OCI-LY3 (cell line): ENCODE data around the gene SNN.

Source experiments
- H2AFZ ChIP-seq: fragments of 200-600, 300-600 bp; shearing (Covaris generic); 2 replicates; pipeline ENCODE4 v1.6.0; 2014; ENCODE audit warnings: antibody characterized with exemption, low read depth, low read length
- H3K27ac ChIP-seq: fragments of 200-600, 300-600 bp; sonication (generic); 2 replicates; pipeline ENCODE4 v1.5.1; 2014; ENCODE audit warnings: mild to moderate bottlenecking, low read length, moderate library complexity, mixed read lengths
- H3K27me3 ChIP-seq: fragments of 200-600, 300-600 bp; sonication (generic); 2 replicates; pipeline ENCODE4 v1.6.1; 2014; ENCODE audit warnings: low read depth, low read length, mixed read lengths
- H3K36me3 ChIP-seq: fragments of 200-600, 300-600 bp; sonication (generic); replicated peaks from 2 replicates; pipeline ENCODE3; 2014; ENCODE audit warnings: low read depth, low read length, mixed read lengths
- H3K4me1 ChIP-seq: fragments of 300-600, 200-600 bp; sonication (generic); 2 replicates; pipeline ENCODE4 v1.6.1; 2014; ENCODE audit warnings: low read length, mixed read lengths
- H3K4me2 ChIP-seq: fragments of 200-600, 300-600 bp; sonication (generic); 2 replicates; pipeline ENCODE4 v1.6.1; 2014; ENCODE audit warnings: low read length, mixed read lengths
- H3K4me3 ChIP-seq: fragments of 300-600, 200-600 bp; sonication (generic); 2 replicates; pipeline ENCODE4 v1.5.1; 2014; ENCODE audit warnings: antibody characterized with exemption, mild to moderate bottlenecking, low read length, moderate library complexity
- H3K79me2 ChIP-seq: fragments of 300-600, 200-600 bp; shearing (Covaris generic); 2 replicates; pipeline ENCODE4 v1.6.1; 2014; ENCODE audit warnings: mild to moderate bottlenecking, low read length, mixed read lengths
- H3K9ac ChIP-seq: fragments of 300-600, 200-600 bp; shearing (Covaris generic); 2 replicates; pipeline ENCODE4 v1.6.0; 2014; ENCODE audit warnings: mild to moderate bottlenecking, low read length, moderate library complexity
- H3K9me3 ChIP-seq: fragments of 200-600, 300-600 bp; shearing (Covaris generic); 2 replicates; pipeline ENCODE4 v1.6.1; 2014; ENCODE audit warnings: low read length, mixed read lengths; ENCODE audit not compliant: insufficient read depth
- H4K20me1 ChIP-seq: fragments of 200-600, 300-600 bp; sonication (generic); 2 replicates; pipeline ENCODE4 v1.6.1; 2016; ENCODE audit warnings: low read length, mixed read lengths; ENCODE audit not compliant: insufficient read depth
- EZH2phosphoT487 ChIP-seq: fragments of 200-600 bp; shearing (Covaris generic); IDR thresholded peaks from 2 replicates; pipeline ENCODE4 v1.6.1; 2018; ENCODE audit warnings: antibody characterized with exemption, mixed run types, low read depth
- TF ChIP-seq, protein P1 (sequence below): fragments of 200-600, 300-600 bp; sonication (generic); IDR thresholded peaks from 2 replicates; pipeline ENCODE4 v1.5.1; 2014; ENCODE audit warnings: antibody characterized with exemption, low read length, low read depth

SNN gene

DNA sequence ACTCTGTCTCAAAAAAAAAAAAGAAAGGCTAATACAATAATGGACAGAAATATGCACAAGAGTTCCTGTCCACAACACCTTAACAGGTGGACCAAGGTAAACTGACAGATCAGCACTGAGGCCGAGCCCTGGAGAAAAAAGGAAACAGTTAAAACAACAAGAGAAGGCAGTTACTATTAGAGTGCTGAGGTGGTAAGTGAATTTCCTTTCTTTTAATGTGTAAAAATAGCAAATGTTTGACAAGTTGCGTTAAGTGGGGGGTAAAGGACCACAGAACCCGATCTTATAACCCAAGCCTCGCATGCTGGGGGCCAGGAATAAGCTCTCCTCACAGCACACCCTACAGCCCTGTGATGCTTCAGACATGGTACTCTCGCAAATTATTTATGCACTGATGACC lies 49.6 kb downstream of the SNN start:
- Histone ChIP-seq H3K36me3 (peaks cover 57% of the 10 kb centered on the region), H3K4me2 (no peak overlapping the region), H3K27me3 (no peaks in the 10 kb centered on the region), H3K4me3 (no peak overlapping the region), H3K79me2 (peaks cover 43% of the 10 kb centered on the region), H3K27ac (no peak overlapping the region), H2AFZ (no peak overlapping the region), H4K20me1 (peaks cover 31% of the 10 kb centered on the region), H3K4me1 (peaks cover 12% of the 10 kb centered on the region), H3K9ac (no peak overlapping the region), H3K9me3 (no peaks in the 10 kb centered on the region)
- TF ChIP-seq EZH2phosphoT487, result no peak
- TF ChIP-seq, protein P1, sequence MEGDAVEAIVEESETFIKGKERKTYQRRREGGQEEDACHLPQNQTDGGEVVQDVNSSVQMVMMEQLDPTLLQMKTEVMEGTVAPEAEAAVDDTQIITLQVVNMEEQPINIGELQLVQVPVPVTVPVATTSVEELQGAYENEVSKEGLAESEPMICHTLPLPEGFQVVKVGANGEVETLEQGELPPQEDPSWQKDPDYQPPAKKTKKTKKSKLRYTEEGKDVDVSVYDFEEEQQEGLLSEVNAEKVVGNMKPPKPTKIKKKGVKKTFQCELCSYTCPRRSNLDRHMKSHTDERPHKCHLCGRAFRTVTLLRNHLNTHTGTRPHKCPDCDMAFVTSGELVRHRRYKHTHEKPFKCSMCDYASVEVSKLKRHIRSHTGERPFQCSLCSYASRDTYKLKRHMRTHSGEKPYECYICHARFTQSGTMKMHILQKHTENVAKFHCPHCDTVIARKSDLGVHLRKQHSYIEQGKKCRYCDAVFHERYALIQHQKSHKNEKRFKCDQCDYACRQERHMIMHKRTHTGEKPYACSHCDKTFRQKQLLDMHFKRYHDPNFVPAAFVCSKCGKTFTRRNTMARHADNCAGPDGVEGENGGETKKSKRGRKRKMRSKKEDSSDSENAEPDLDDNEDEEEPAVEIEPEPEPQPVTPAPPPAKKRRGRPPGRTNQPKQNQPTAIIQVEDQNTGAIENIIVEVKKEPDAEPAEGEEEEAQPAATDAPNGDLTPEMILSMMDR, result no peak

DNA sequence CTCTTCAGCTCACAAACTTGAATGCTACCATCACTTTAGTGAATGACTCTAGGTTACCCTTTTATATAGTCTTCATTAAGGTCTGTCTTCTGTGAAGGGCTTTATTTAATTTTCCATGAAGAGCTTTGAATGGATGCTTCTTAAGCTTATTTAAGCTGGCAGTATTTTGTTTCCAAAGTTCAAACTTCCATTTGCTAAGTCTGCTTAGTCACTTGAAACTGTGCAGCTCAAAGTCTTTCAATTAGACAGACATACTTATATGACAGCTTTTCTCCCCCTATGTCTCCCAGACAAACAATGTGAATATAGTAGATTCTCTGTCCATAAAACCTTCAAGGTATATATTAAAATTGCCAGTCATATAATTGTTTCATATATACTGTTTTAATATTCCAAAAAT lies 50.9 kb downstream of the SNN start:
- Histone ChIP-seq H3K4me1 (peaks cover 12% of the 10 kb centered on the region), H3K79me2 (peaks cover 44% of the 10 kb centered on the region), H3K4me2 (no peak overlapping the region), H3K9me3 (no peaks in the 10 kb centered on the region), H3K9ac (no peak overlapping the region), H3K4me3 (no peak overlapping the region), H3K27ac (no peak overlapping the region), H2AFZ (no peak overlapping the region), H3K27me3 (no peaks in the 10 kb centered on the region), H4K20me1 (peaks cover 36% of the 10 kb centered on the region), H3K36me3 (peaks cover 60% of the 10 kb centered on the region)
- TF ChIP-seq EZH2phosphoT487, result no peak
- TF ChIP-seq, protein P1, result no peak

DNA sequence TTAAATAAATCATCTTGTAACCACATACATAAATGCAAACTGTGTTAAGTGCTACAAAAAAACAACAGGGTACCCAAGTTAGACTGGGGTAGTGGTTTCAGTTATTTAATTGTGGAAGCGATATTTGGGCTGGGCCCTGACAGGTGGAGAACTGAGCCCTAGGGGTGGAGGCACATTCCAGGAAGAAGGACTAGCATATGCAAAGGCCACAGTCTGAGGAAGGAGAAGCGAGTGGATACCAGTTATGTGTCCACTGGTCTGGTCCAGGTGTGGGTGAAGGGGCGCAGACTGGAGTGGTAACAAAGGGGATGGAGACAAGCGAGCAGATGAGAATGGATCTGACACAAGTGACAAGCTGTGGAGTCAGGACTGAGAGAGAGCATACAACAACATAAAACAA lies 51.5 kb downstream of the SNN start:
- no peak overlapping the region for H3K4me2 ChIP-seq
- H3K79me2 ChIP-seq, result peaks cover 48% of the 10 kb centered on the region
- H3K4me3 ChIP-seq, result no peak overlapping the region
- H2AFZ ChIP-seq, result no peak overlapping the region
- H3K36me3 ChIP-seq, result peaks cover 64% of the 10 kb centered on the region
- peaks cover 12% of the 10 kb centered on the region for H3K4me1 ChIP-seq
- peaks cover 37% of the 10 kb centered on the region for H4K20me1 ChIP-seq
- no peak for TF ChIP-seq EZH2phosphoT487
- TF ChIP-seq, protein P1, result no peak
- H3K9ac ChIP-seq, result no peak overlapping the region
- H3K27me3 ChIP-seq, result no peaks in the 10 kb centered on the region
- no peak overlapping the region for H3K27ac ChIP-seq
- H3K9me3 ChIP-seq, result no peaks in the 10 kb centered on the region

DNA sequence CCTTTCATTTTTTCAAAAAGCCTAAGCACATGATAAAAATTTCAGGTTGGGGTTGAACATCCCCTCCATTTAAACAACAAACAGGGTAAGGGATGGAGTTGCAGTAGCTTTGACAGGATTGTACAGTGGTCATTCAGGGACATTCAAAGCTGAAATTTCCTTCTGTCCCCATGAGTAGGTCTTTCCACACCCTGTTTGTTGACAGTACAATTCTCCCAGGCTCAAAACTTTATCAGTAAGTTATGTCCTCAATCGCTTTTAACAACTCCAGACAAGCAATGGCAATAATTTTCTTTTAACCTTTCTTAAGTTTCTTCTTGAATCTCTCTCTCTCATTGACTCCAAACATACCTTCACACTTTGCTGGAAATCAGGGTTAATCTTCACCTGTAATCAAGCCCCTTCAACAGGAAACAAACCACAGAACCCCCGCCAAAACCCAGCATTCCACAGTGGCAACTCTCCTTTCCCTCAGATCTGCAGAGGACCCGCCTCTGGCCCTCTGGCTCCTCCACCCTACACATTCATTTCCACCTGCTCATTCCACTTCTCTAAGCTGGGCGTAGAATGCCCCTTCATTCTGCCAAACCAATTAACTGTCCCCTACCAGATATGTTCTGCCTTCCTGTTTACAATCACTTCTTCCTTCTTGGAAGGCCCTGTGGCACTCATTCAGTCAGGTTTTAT lies 53.7 kb downstream of the SNN start:
- TF ChIP-seq, protein P1, result no peak
- no peak for TF ChIP-seq EZH2phosphoT487
- no peak overlapping the region for H3K9ac ChIP-seq
- H3K79me2 ChIP-seq, result peaks cover 61% of the 10 kb centered on the region
- no peaks in the 10 kb centered on the region for H3K27me3 ChIP-seq
- H3K27ac ChIP-seq, result no peak overlapping the region
- no peak overlapping the region for H3K4me2 ChIP-seq
- H3K4me3 ChIP-seq, result no peak overlapping the region
- H3K36me3 ChIP-seq, result peaks cover 63% of the 10 kb centered on the region
- peaks cover 48% of the 10 kb centered on the region for H4K20me1 ChIP-seq
- no peak overlapping the region for H2AFZ ChIP-seq
- H3K4me1 ChIP-seq, result no peaks in the 10 kb centered on the region
- no peaks in the 10 kb centered on the region for H3K9me3 ChIP-seq
